Osteocyte (in vitro differentiated cells): ENCODE measurements around the gene KDM4C. TPM values are rescaled to one million over a fixed set of nuclear protein-coding genes. Genes with fewer than 3 reads are reported as not detected.

ENCODE experiments used
- DNase-seq: peaks from one replicate; pipeline ENCODE4 v3.0.0; 2021; ENCODE audit warnings: mixed read lengths; ENCODE audit not compliant: unreplicated experiment; ENCODE audit errors: extremely low spot score
- H3K27ac Mint-ChIP-seq: one replicate; pipeline ENCODE4 v1.8.0; 2021; ENCODE audit warnings: mild to moderate bottlenecking, mixed read lengths; ENCODE audit not compliant: unreplicated experiment
- H3K27me3 Mint-ChIP-seq: one replicate; pipeline ENCODE4 v1.8.0; 2021; ENCODE audit warnings: mixed read lengths; ENCODE audit not compliant: unreplicated experiment
- H3K36me3 Mint-ChIP-seq: one replicate; pipeline ENCODE4 v1.8.0; 2021; ENCODE audit warnings: mixed read lengths; ENCODE audit not compliant: unreplicated experiment
- H3K4me1 Mint-ChIP-seq: one replicate; pipeline ENCODE4 v1.8.0; 2021; ENCODE audit warnings: mixed read lengths; ENCODE audit not compliant: unreplicated experiment
- H3K4me3 Mint-ChIP-seq: one replicate; pipeline ENCODE4 v1.8.0; 2021; ENCODE audit warnings: mild to moderate bottlenecking, moderate library complexity, mixed read lengths; ENCODE audit not compliant: unreplicated experiment
- H3K9me3 Mint-ChIP-seq: one replicate; pipeline ENCODE4 v1.8.0; 2021; ENCODE audit warnings: mixed read lengths; ENCODE audit not compliant: unreplicated experiment
- CTCF ChIP-seq: fragments of 200-600 bp; sonication (generic); IDR thresholded peaks from 2 replicates; pipeline ENCODE4 v1.5.0; 2021; ENCODE audit warnings: antibody characterized with exemption, mild to moderate bottlenecking, moderate library complexity
- total RNA-seq: library from RNA; stranded (reverse); gene quantifications from 2 replicates; pipeline ENCODE4 v1.2.1, GENCODE V29; 2021

The KDM4C gene
- total RNA-seq, 1 donor from 2014 or later = 25.3 TPM

GRCh38 chr9:6901180-6901579 is 143.4 kb downstream of the KDM4C start:
- H3K36me3 Mint-ChIP-seq = no peaks in the 10 kb centered on the region
- no peaks in the 10 kb centered on the region for H3K9me3 Mint-ChIP-seq
- no peak for DNase-seq
- no peak overlapping the region for H3K27ac Mint-ChIP-seq
- TF ChIP-seq CTCF = no peak
- H3K27me3 Mint-ChIP-seq = no peaks in the 10 kb centered on the region
- no peak overlapping the region for H3K4me3 Mint-ChIP-seq
- H3K4me1 Mint-ChIP-seq = peaks cover 7% of the 10 kb centered on the region

GRCh38 chr9:6902423-6902822 is 144.7 kb downstream of the KDM4C start:
- H3K36me3 Mint-ChIP-seq = no peaks in the 10 kb centered on the region
- H3K27me3 Mint-ChIP-seq = no peaks in the 10 kb centered on the region
- H3K4me3 Mint-ChIP-seq = no peak overlapping the region
- H3K4me1 Mint-ChIP-seq = peaks cover 7% of the 10 kb centered on the region
- DNase-seq = no peak
- TF ChIP-seq CTCF = no peak
- H3K9me3 Mint-ChIP-seq = no peaks in the 10 kb centered on the region
- no peak overlapping the region for H3K27ac Mint-ChIP-seq

GRCh38 chr9:6904371-6904770 is 146.6 kb downstream of the KDM4C start:
- Mint-ChIP-seq H3K36me3 (no peaks in the 10 kb centered on the region), H3K9me3 (no peaks in the 10 kb centered on the region), H3K27me3 (no peaks in the 10 kb centered on the region), H3K4me1 (peaks cover 7% of the 10 kb centered on the region), H3K27ac (no peak overlapping the region), H3K4me3 (no peak overlapping the region)
- no peak for TF ChIP-seq CTCF
- DNase-seq = no peak

- Mint-ChIP-seq H3K4me1 (peaks cover 7% of the 10 kb centered on the region), H3K27ac (no peak overlapping the region), H3K4me3 (no peak overlapping the region), H3K27me3 (no peaks in the 10 kb centered on the region), H3K36me3 (no peaks in the 10 kb centered on the region), H3K9me3 (no peaks in the 10 kb centered on the region)
- TF ChIP-seq CTCF = no peak
- DNase-seq = no peak
Measured at GRCh38 chr9:6905850-6906375, 148.1 kb downstream of the KDM4C start.

- Mint-ChIP-seq H3K4me1 (no peaks in the 10 kb centered on the region), H3K4me3 (no peak overlapping the region), H3K36me3 (no peaks in the 10 kb centered on the region), H3K27me3 (no peaks in the 10 kb centered on the region), H3K9me3 (no peaks in the 10 kb centered on the region), H3K27ac (no peak overlapping the region)
- no peak for DNase-seq
- TF ChIP-seq CTCF = peak; percentile 69
Measured at GRCh38 chr9:6907772-6908381, 150.1 kb downstream of the KDM4C start.
